ENCODE data around the gene CSNK1G2.

Gene CSNK1G2

GRCh38 chr19:1941146-1942077, at the start of gene CSNK1G2:
TSS of gene CSNK1G2 (plus strand) at chr19:1941172. CDS start at chr19:1969773, 28,601 bp downstream.
- Histone ChIP-seq H3K4me3 (ENCODE audit: low read length) (peak within 1 kb of the TSS; percentile 90), H3K4me1 (ENCODE audit: control insufficient read depth, insufficient read depth, low read length) (peaks cover 9% of the 10 kb centered on the region), H3K27me3 (ENCODE audit: control insufficient read depth, insufficient read depth, low read length) (no peaks in the 10 kb centered on the region), H3K27ac (ENCODE audit: low read depth, low read length) (peak within 1 kb of the TSS; percentile 99), H3K9ac (ENCODE audit: low read length) (peak within 1 kb of the TSS; percentile 83), H3K36me3 (ENCODE audit: control insufficient read depth, insufficient read depth, low read length) (no peaks in the 10 kb centered on the region)

DNA sequence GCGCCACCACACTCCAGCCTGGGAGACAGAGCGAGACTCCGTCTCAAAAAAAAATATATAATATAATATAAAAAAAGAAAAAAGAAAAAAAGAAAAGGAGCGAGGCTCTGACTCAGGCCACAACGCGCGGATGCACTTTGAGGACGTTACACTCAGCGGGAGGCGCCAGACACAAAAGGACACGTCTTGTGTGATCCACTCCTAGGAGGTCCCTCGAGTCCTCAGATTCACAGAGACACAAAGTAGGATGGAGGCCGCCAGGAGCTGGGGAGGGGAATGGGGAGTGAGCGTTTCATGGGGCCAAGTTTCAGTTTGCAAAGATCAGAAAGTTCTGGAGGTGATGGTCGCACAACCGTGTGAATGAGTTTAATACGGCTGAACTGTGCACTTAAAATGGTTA, 47.2 kb upstream of the CSNK1G2 start:
- Histone ChIP-seq H3K27me3 (ENCODE audit: control insufficient read depth, insufficient read depth, low read length) (no peaks in the 10 kb centered on the region), H3K27ac (ENCODE audit: low read depth, low read length) (no peak overlapping the region), H3K4me3 (ENCODE audit: low read length) (no peak overlapping the region), H3K4me1 (ENCODE audit: control insufficient read depth, insufficient read depth, low read length) (no peaks in the 10 kb centered on the region), H3K36me3 (ENCODE audit: control insufficient read depth, insufficient read depth, low read length) (no peaks in the 10 kb centered on the region), H3K9ac (ENCODE audit: low read length) (no peak overlapping the region)

DNA sequence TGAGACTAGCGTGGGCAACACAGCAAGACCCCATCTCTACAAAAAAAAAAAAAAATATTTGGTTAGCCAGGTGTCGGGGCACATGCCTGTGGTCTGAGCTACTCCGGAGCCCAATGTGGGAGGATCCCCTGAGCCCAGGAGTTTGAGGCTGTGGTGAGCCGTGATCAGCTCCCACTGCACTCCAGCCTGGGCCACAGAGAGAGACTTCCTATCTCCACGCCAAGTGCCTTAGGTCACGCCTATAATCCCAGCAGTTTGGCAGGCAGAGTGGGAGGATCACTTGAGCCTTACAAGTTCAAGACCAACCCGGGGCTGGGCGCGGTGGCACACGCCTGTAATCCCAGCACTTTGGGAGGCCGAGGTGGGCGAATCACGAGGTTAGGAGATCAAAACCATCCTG, 44.5 kb upstream of the CSNK1G2 start:
- Histone ChIP-seq H3K4me3 (ENCODE audit: low read length) (no peak overlapping the region), H3K27ac (ENCODE audit: low read depth, low read length) (no peak overlapping the region), H3K4me1 (ENCODE audit: control insufficient read depth, insufficient read depth, low read length) (no peaks in the 10 kb centered on the region), H3K9ac (ENCODE audit: low read length) (no peak overlapping the region), H3K27me3 (ENCODE audit: control insufficient read depth, insufficient read depth, low read length) (no peaks in the 10 kb centered on the region), H3K36me3 (ENCODE audit: control insufficient read depth, insufficient read depth, low read length) (no peaks in the 10 kb centered on the region)

- Histone ChIP-seq H3K4me3 (ENCODE audit: low read length) (no peak overlapping the region), H3K27me3 (ENCODE audit: control insufficient read depth, insufficient read depth, low read length) (no peaks in the 10 kb centered on the region), H3K27ac (ENCODE audit: low read depth, low read length) (no peak overlapping the region), H3K4me1 (ENCODE audit: control insufficient read depth, insufficient read depth, low read length) (no peaks in the 10 kb centered on the region), H3K9ac (ENCODE audit: low read length) (no peak overlapping the region), H3K36me3 (ENCODE audit: control insufficient read depth, insufficient read depth, low read length) (no peaks in the 10 kb centered on the region)
Observed at GRCh38 chr19:1901940-1902404, 39.0 kb upstream of the CSNK1G2 start.

- Histone ChIP-seq H3K27me3 (ENCODE audit: control insufficient read depth, insufficient read depth, low read length) (no peaks in the 10 kb centered on the region), H3K27ac (ENCODE audit: low read depth, low read length) (no peak overlapping the region), H3K9ac (ENCODE audit: low read length) (no peak overlapping the region), H3K4me3 (ENCODE audit: low read length) (no peak overlapping the region), H3K4me1 (ENCODE audit: control insufficient read depth, insufficient read depth, low read length) (no peaks in the 10 kb centered on the region), H3K36me3 (ENCODE audit: control insufficient read depth, insufficient read depth, low read length) (no peaks in the 10 kb centered on the region)
Observed at GRCh38 chr19:1902923-1903322, 38.0 kb upstream of the CSNK1G2 start.

DNA sequence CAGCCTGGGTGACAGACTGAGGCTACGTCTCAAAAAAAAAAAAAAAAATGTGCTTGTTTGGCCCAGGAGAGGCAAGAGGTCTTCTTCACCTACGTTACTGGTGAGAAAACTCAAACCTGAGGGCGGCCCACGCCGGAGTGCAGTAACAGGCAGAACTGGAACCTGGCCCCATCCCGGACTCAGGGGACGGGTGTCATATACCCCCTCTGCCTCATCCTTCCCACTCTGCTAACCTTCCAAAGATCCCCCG, 36.2 kb upstream of the CSNK1G2 start:
- Histone ChIP-seq H3K9ac (ENCODE audit: low read length) (no peak overlapping the region), H3K4me1 (ENCODE audit: control insufficient read depth, insufficient read depth, low read length) (no peaks in the 10 kb centered on the region), H3K27me3 (ENCODE audit: control insufficient read depth, insufficient read depth, low read length) (no peaks in the 10 kb centered on the region), H3K36me3 (ENCODE audit: control insufficient read depth, insufficient read depth, low read length) (no peaks in the 10 kb centered on the region), H3K4me3 (ENCODE audit: low read length) (peak overlapping the region; percentile 44), H3K27ac (ENCODE audit: low read depth, low read length) (peak overlapping the region; percentile 87)

- Histone ChIP-seq H3K4me3 (ENCODE audit: low read length) (peak within 1 kb of the TSS; percentile 85), H3K9ac (ENCODE audit: low read length) (peak within 1 kb of the TSS; percentile 47), H3K4me1 (ENCODE audit: control insufficient read depth, insufficient read depth, low read length) (no peaks in the 10 kb centered on the region), H3K36me3 (ENCODE audit: control insufficient read depth, insufficient read depth, low read length) (no peaks in the 10 kb centered on the region), H3K27ac (ENCODE audit: low read depth, low read length) (peak within 1 kb of the TSS; percentile 87), H3K27me3 (ENCODE audit: control insufficient read depth, insufficient read depth, low read length) (no peaks in the 10 kb centered on the region)
Observed at GRCh38 chr19:1905110-1905862, 35.7 kb upstream of the CSNK1G2 start, which contains the start of the genes ADAT3 and SCAMP4. TSS of gene ADAT3 (plus strand) at chr19:1905399. CDS start at chr19:1912048, 6,649 bp downstream. TSS of gene SCAMP4 (plus strand) at chr19:1905399. CDS start at chr19:1915020, 9,621 bp downstream.

- no peaks in the 10 kb centered on the region for H3K4me1 ChIP-seq (ENCODE audit: control insufficient read depth, insufficient read depth, low read length)
- H3K27ac ChIP-seq (ENCODE audit: low read depth, low read length): peak overlapping the region; percentile 87
- peak overlapping the region; percentile 47 for H3K9ac ChIP-seq (ENCODE audit: low read length)
Observed at GRCh38 chr19:1905863-1906375, 35.1 kb upstream of the CSNK1G2 start.

DNA sequence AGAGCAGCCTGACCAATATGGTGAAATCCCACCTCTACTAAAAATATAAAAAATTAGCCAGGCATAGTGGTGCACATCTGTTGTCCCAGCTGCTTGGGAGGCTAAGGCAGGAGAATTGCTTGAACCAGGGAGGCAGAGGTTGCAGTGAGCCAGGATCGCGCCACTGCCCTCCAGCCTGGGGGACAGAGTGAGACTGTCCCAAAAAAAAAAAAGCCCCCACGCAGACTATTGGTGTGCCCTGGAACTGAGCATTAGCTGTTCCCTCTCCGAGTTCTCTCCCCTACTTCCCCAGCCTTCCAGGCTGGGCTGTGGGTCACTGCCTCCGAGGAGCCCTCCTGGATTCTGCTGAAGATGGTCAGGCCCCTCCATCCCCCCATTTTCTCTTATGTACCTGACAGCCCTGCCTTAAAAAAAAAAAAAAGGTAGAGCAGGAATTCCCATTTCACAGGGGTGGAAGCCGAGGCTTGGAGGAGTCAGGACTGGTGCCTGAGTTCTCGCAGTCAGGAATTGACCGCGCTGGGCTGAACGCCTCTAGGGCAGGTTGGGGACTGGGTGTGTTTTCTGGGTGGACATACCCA, 33.9 kb upstream of the CSNK1G2 start:
- H3K9ac ChIP-seq (ENCODE audit: low read length): no peak overlapping the region
- no peak overlapping the region for H3K27ac ChIP-seq (ENCODE audit: low read depth, low read length)
- H3K27me3 ChIP-seq (ENCODE audit: control insufficient read depth, insufficient read depth, low read length): no peaks in the 10 kb centered on the region
- H3K36me3 ChIP-seq (ENCODE audit: control insufficient read depth, insufficient read depth, low read length): no peaks in the 10 kb centered on the region
- H3K4me3 ChIP-seq (ENCODE audit: low read length): no peak overlapping the region
- no peaks in the 10 kb centered on the region for H3K4me1 ChIP-seq (ENCODE audit: control insufficient read depth, insufficient read depth, low read length)

More at GRCh38 chr19:1905863-1906375, 35.1 kb upstream of the CSNK1G2 start:
- H3K36me3 ChIP-seq (ENCODE audit: control insufficient read depth, insufficient read depth, low read length): no peaks in the 10 kb centered on the region
- peak overlapping the region; percentile 85 for H3K4me3 ChIP-seq (ENCODE audit: low read length)
- H3K27me3 ChIP-seq (ENCODE audit: control insufficient read depth, insufficient read depth, low read length): no peaks in the 10 kb centered on the region

DNA sequence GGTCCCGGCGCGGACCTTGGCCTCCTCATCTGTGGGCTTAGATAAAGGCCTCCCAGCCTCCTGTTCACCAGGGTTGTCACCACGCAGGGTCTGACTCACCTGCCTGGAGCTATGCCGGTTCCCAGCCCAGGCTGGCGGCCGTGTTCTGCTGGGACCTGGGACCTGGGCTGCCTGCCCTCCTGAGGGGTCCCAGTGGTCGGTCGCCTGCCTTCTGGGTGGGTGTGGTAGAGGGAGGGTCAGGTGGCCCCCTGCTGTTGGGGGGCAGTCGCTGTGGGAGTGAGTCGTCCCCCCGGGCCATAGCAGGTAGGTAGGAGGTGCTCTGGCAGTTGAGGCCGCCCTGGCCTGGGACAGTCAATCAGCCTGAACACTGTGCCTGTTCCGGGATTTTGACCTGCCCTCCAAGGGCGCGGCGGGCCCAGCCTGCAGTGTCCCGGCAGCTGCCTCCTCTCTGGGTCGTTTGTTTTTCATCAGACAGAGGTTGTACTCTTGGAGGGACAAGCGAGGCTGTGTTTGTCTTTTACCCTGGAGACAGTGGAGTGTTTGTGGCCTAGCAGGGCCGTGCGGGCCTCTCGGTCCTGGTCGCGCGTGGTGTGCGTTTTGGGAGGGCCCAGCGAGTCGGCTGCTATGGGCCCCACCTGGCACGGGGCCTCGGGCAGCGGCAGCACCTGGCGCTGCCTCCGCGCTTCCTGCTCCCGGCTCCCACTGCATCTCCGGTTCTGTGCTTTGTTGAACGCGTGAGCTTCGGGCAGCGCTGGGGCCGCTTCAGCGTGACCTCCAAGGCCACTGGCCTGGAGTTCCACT, 33.2 kb upstream of the CSNK1G2 start:
- no peak overlapping the region for H3K9ac ChIP-seq (ENCODE audit: low read length)
- no peak overlapping the region for H3K27ac ChIP-seq (ENCODE audit: low read depth, low read length)

DNA sequence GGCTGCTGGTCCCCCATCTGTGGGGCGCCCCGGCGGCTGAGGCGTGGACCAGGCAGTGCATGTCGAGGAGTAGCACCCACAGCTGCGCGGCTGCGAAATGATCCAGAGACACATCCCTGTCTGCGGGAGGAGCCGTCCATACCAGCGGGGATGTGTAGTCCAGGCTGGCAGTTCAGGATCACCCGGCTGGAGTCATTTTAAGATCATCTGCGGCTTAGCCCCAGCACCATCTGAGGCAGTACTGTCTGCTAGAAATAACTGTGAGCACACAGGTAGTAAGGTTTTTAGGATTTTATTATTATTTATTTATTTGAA, 32.7 kb upstream of the CSNK1G2 start:
- Histone ChIP-seq H3K27ac (ENCODE audit: low read depth, low read length) (no peak overlapping the region), H3K4me1 (ENCODE audit: control insufficient read depth, insufficient read depth, low read length) (no peaks in the 10 kb centered on the region), H3K4me3 (ENCODE audit: low read length) (peak overlapping the region; percentile 25), H3K27me3 (ENCODE audit: control insufficient read depth, insufficient read depth, low read length) (no peaks in the 10 kb centered on the region), H3K36me3 (ENCODE audit: control insufficient read depth, insufficient read depth, low read length) (peaks cover under 1% of the 10 kb centered on the region), H3K9ac (ENCODE audit: low read length) (peak overlapping the region; percentile 49)

More for the DNA sequence above, 33.2 kb upstream of the CSNK1G2 start:
- Histone ChIP-seq H3K4me3 (ENCODE audit: low read length) (peak overlapping the region; percentile 25), H3K36me3 (ENCODE audit: control insufficient read depth, insufficient read depth, low read length) (no peaks in the 10 kb centered on the region), H3K27me3 (ENCODE audit: control insufficient read depth, insufficient read depth, low read length) (no peaks in the 10 kb centered on the region), H3K4me1 (ENCODE audit: control insufficient read depth, insufficient read depth, low read length) (no peaks in the 10 kb centered on the region)

- H3K4me3 ChIP-seq (ENCODE audit: low read length): no peak overlapping the region
Observed at GRCh38 chr19:1909761-1910080, 31.3 kb upstream of the CSNK1G2 start.

More at GRCh38 chr19:1909761-1910080, 31.3 kb upstream of the CSNK1G2 start:
- Histone ChIP-seq H3K36me3 (ENCODE audit: control insufficient read depth, insufficient read depth, low read length) (peaks cover 5% of the 10 kb centered on the region), H3K9ac (ENCODE audit: low read length) (no peak overlapping the region), H3K27ac (ENCODE audit: low read depth, low read length) (no peak overlapping the region), H3K4me1 (ENCODE audit: control insufficient read depth, insufficient read depth, low read length) (no peaks in the 10 kb centered on the region), H3K27me3 (ENCODE audit: control insufficient read depth, insufficient read depth, low read length) (no peaks in the 10 kb centered on the region)

All from rectal smooth muscle tissue (tissue), 1 donor.